IMR-90 (cell line): ENCODE measurements around the gene NPHP4. TPM values are rescaled to one million over a fixed set of nuclear protein-coding genes. Genes with fewer than 3 reads are reported as not detected.

Experiments
- ATAC-seq: fragments of 200-7000 bp; cut with Tn5 transposase; 2 replicates; pipeline ENCODE4 v1.9.1; 2020; ENCODE audit warnings: low read depth, mild to moderate bottlenecking, moderate library complexity
- BruUV-seq: library from RNA; stranded (reverse); fragments of 400-500 nt; replicated peaks from 2 replicates; lab custom pipeline; 2021; lab: Mats Ljungman, UMichigan
- CTCF ChIA-PET: fragments of 300-600 bp; formaldehyde crosslinking; extraction: SDS; loops from one replicate; lab custom pipeline; 2021; ENCODE audit warnings: antibody characterized with exemption; lab: Yijun Ruan, JAX
- POLR2A ChIA-PET: fragments of 300-600 bp; sonication (Branson Sonifier 250); formaldehyde crosslinking; loops from one replicate; lab custom pipeline; 2022; ENCODE audit warnings: antibody characterized with exemption; ENCODE audit not compliant: unreplicated experiment; lab: Charles Lee
- DNase-seq: peaks from one replicate; pipeline ENCODE4 v3.0.0; 2013
- H2AFZ ChIP-seq: replicated peaks from 2 replicates; pipeline ENCODE3; 2013; ENCODE audit warnings: low read length, mild to moderate bottlenecking; ENCODE audit not compliant: poor library complexity
- H2AK5ac ChIP-seq: 2 replicates; pipeline ENCODE4 v1.6.1; 2013; ENCODE audit warnings: low read depth, low read length, inconsistent platforms
- H2AK9ac ChIP-seq: replicated peaks from 2 replicates; pipeline ENCODE3; 2013; ENCODE audit warnings: mild to moderate bottlenecking, low read depth, low read length, moderate library complexity; ENCODE audit not compliant: poor library complexity
- H2BK120ac ChIP-seq: 2 replicates; pipeline ENCODE4 v1.6.1; 2013; ENCODE audit warnings: low read depth, low read length, inconsistent platforms
- H2BK15ac ChIP-seq: 3 replicates; pipeline ENCODE4 v1.6.1; 2013; ENCODE audit warnings: low read depth, low read length, inconsistent platforms
- H2BK20ac ChIP-seq: 2 replicates; pipeline ENCODE4 v1.6.1; 2013; ENCODE audit warnings: low read depth, mild to moderate bottlenecking, inconsistent platforms, low read length, moderate library complexity
- H2BK5ac ChIP-seq: 2 replicates; pipeline ENCODE4 v1.6.1; 2013; ENCODE audit warnings: mild to moderate bottlenecking, low read depth, low read length, inconsistent platforms; ENCODE audit not compliant: poor library complexity, severe bottlenecking
- H3K14ac ChIP-seq: replicated peaks from 2 replicates; pipeline ENCODE4 v1.6.1; 2013; ENCODE audit warnings: low read depth, low read length, inconsistent platforms
- H3K18ac ChIP-seq: 2 replicates; pipeline ENCODE4 v1.6.1; 2013; ENCODE audit warnings: low read depth, low read length, control low read depth
- H3K23ac ChIP-seq: 2 replicates; pipeline ENCODE4 v1.6.1; 2013; ENCODE audit warnings: low read depth, low read length, inconsistent platforms
- H3K27ac ChIP-seq: 2 replicates; pipeline ENCODE4 v1.5.1; 2013; ENCODE audit warnings: mild to moderate bottlenecking, control low read depth, low read length; ENCODE audit not compliant: insufficient read depth
- H3K27me3 ChIP-seq: 2 replicates; pipeline ENCODE4 v1.6.1; 2013; ENCODE audit warnings: low read length; ENCODE audit not compliant: control insufficient read depth, insufficient read depth
- H3K36me3 ChIP-seq: 2 replicates; pipeline ENCODE4 v1.6.1; 2013; ENCODE audit warnings: low read length, mixed read lengths; ENCODE audit not compliant: control insufficient read depth, insufficient read depth
- H3K4ac ChIP-seq: 2 replicates; pipeline ENCODE4 v1.6.1; 2013; ENCODE audit warnings: low read depth, low read length, inconsistent platforms
- H3K4me1 ChIP-seq: 2 replicates; pipeline ENCODE4 v1.6.1; 2013; ENCODE audit warnings: low read length, mixed read lengths; ENCODE audit not compliant: control insufficient read depth, insufficient read depth
- H3K4me2 ChIP-seq: 2 replicates; pipeline ENCODE4 v1.6.1; 2013; ENCODE audit warnings: low read depth, mild to moderate bottlenecking, control low read depth, low read length, moderate library complexity
- H3K4me3 ChIP-seq: 2 replicates; pipeline ENCODE4 v1.5.1; 2013; ENCODE audit warnings: low read depth, mild to moderate bottlenecking, control low read depth, low read length, moderate library complexity; ENCODE audit not compliant: insufficient read depth
- H3K56ac ChIP-seq: 2 replicates; pipeline ENCODE4 v1.6.1; 2013; ENCODE audit warnings: low read length, inconsistent platforms; ENCODE audit not compliant: insufficient read depth; ENCODE audit errors: extremely low read depth
- H3K79me1 ChIP-seq, 2 experiments: 2 replicates each; pipeline ENCODE4 v1.6.1; 2013; ENCODE audit warnings: low read length in 2 of 2, inconsistent platforms in 1 of 2, low read depth in 1 of 2
- H3K9ac ChIP-seq: 2 replicates; pipeline ENCODE4 v1.6.1; 2013; ENCODE audit warnings: low read depth, low read length, control low read depth
- H3K9me1 ChIP-seq: 2 replicates; pipeline ENCODE4 v1.6.1; 2013; ENCODE audit warnings: low read length, inconsistent platforms; ENCODE audit not compliant: insufficient read depth
- H3K9me3 ChIP-seq: 2 replicates; pipeline ENCODE4 v1.6.1; 2013; ENCODE audit warnings: low read length; ENCODE audit not compliant: control insufficient read depth, insufficient read depth
- H4K20me1 ChIP-seq: 2 replicates; pipeline ENCODE4 v1.6.1; 2013; ENCODE audit warnings: low read length, inconsistent platforms; ENCODE audit not compliant: insufficient read depth
- H4K5ac ChIP-seq: 2 replicates; pipeline ENCODE4 v1.6.1; 2013; ENCODE audit warnings: mild to moderate bottlenecking, low read depth, low read length, control low read depth
- H4K8ac ChIP-seq, 2 experiments: 2 replicates each; pipeline ENCODE4 v1.6.1; 2013; ENCODE audit warnings: low read depth in 2 of 2, low read length in 2 of 2, control low read depth in 1 of 2, inconsistent platforms in 1 of 2
- H4K91ac ChIP-seq: 2 replicates; pipeline ENCODE4 v1.6.1; 2013; ENCODE audit warnings: low read depth, low read length, inconsistent platforms; ENCODE audit not compliant: insufficient read depth
- MAFK ChIP-seq: IDR thresholded peaks from 2 replicates; pipeline ENCODE4 v1.6.1; 2012; ENCODE audit warnings: low read depth, low read length, improper control_type of control experiment
- MAZ ChIP-seq: IDR thresholded peaks from 2 replicates; pipeline ENCODE4 v1.6.1; 2012; ENCODE audit warnings: low read depth, mild to moderate bottlenecking, low read length, improper control_type of control experiment, moderate library complexity, borderline replicate concordance
- NFE2L2 ChIP-seq: fragments of 150-350 bp; IDR thresholded peaks from 2 replicates; pipeline ENCODE4 v1.6.1; 2016; ENCODE audit warnings: low read depth, mild to moderate bottlenecking, low read length
- POLR2A ChIP-seq: IDR thresholded peaks from 2 replicates; pipeline ENCODE4 v1.6.1; 2012; ENCODE audit warnings: mild to moderate bottlenecking, low read depth, low read length
- RFX5 ChIP-seq: IDR thresholded peaks from 2 replicates; pipeline ENCODE4 v1.8.0; 2012; ENCODE audit warnings: low read depth, mild to moderate bottlenecking, low read length, moderate library complexity
- USF2 ChIP-seq: fragments of 150-350 bp; IDR thresholded peaks from 2 replicates; pipeline ENCODE4 v1.6.1; 2017; ENCODE audit warnings: mild to moderate bottlenecking, antibody characterized with exemption, low read length, low read depth
- WGBS, 2 experiments: methylation state at CpG; one replicate each; pipeline versions ENCODE4 v1.1.5 to v1.1.7; 2013; ENCODE audit warnings: missing lambda C conversion rate in 2 of 2; ENCODE audit not compliant: insufficient read length in 1 of 2; ENCODE audit errors: extremely low coverage in 2 of 2; 5-methylcytosine and 5-hydroxymethylcytosine counted together
- dilution Hi-C: fragments of 300-500 bp; cut with HindIII; formaldehyde crosslinking; loops from one replicate; pipeline ENCODE4 v1.14.3; 2018; ENCODE audit warnings: low sequenced_read_pairs; ENCODE audit not compliant: unreplicated experiment
- in situ Hi-C: fragments of 300-500 bp; cut with MboI; formaldehyde crosslinking; loops from 3 replicates; pipeline ENCODE4 v1.14.3; 2019; ENCODE audit warnings: low sequenced_read_pairs, inconsistent platforms, mixed read lengths
- intact Hi-C: fragments of 100-400 bp; cut with micrococcal nuclease; formaldehyde crosslinking; loops from 2 replicates; pipeline ENCODE4 v1.10.0; 2022
- polyA plus RNA-seq, 3 experiments: library from polyadenylated mRNA; depleted of rRNA; stranded (reverse); fragments of >200 nt; gene quantifications; 2 replicates each; pipeline ENCODE4 v1.2.3, GENCODE V29; 2012; ENCODE audit warnings: low replicate concordance in 1 of 3
- total RNA-seq: library from RNA; depleted of rRNA; stranded (reverse); fragments of >200 nt; gene quantifications from 2 replicates; pipeline ENCODE4 v1.2.3, GENCODE V29; 2012

Gene NPHP4
- total and polyA plus RNA-seq, 2 of the 4 experiments (the other 2 are of a cell fraction), result 2.0 to 5.5 TPM

GRCh38 chr1:5872886-5873285 lies 119.3 kb downstream of the NPHP4 start:
- Histone ChIP-seq H3K9me3 (no peaks in the 10 kb centered on the region), H3K23ac (no peak overlapping the region), H3K36me3 (peaks cover 11% of the 10 kb centered on the region), H3K18ac (no peak overlapping the region), H4K5ac (no peak overlapping the region), H3K4me2 (no peak overlapping the region), H3K27me3 (no peaks in the 10 kb centered on the region), H2BK5ac (no peak overlapping the region), H4K20me1 (no peaks in the 10 kb centered on the region), H3K9me1 (0 out of 2 replicates have a peak, but pooled peaks cover 3% of the 10 kb centered on the region), H3K14ac (no peak overlapping the region), H3K4ac (no peak overlapping the region), H2AK5ac (no peak overlapping the region), H4K91ac (no peak overlapping the region), H2AFZ (no peak overlapping the region), H3K4me3 (no peak overlapping the region), H4K8ac (no peak overlapping the region), H3K27ac (no peak overlapping the region), H3K9ac (no peak overlapping the region), H2AK9ac (no peak overlapping the region), H2BK120ac (no peak overlapping the region), H3K79me1 (no peaks in the 10 kb centered on the region), H3K56ac (no peak overlapping the region), H3K4me1 (no peaks in the 10 kb centered on the region), H2BK15ac (no peak overlapping the region), H2BK20ac (no peak overlapping the region)
- DNase-seq (no peak), ATAC-seq (no peak)
- POLR2A ChIA-PET, result no interaction called here
- in situ Hi-C loops, result no loop called here
- intact Hi-C loops, result no loop called here
- TF ChIP-seq MAFK (no peak), MAZ (no peak), POLR2A (no peak), RFX5 (no peak), USF2 (no peak), NFE2L2 (no peak)
- 80% methylated on average over 6 of the region's 16 CpGs; no CpG with 5 or more reads in 1 of the 2 experiments for WGBS, 2 experiments
- dilution Hi-C loops, result no loop called here
- CTCF ChIA-PET, result no interaction called here
- no TSS peak for BruUV-seq
